PC-3 (cell line): ENCODE results near the gene PRKRIP1.

Source experiments
- CTCF ChIP-seq: fragments of 300-600 bp; sonication (generic); conservative IDR thresholded peaks from 2 replicates; pipeline ENCODE4 v1.5.1; 2017; ENCODE audit warnings: antibody characterized with exemption, low read depth, mild to moderate bottlenecking, low read length
- EZH2 ChIP-seq: fragments of 300-600 bp; sonication (generic); IDR thresholded peaks from one replicate; pipeline ENCODE4 v1.6.1; 2017; ENCODE audit warnings: antibody characterized with exemption, mild to moderate bottlenecking, low read length; ENCODE audit not compliant: unreplicated experiment
- EZH2phosphoT487 ChIP-seq: fragments of 300-600 bp; sonication (generic); IDR thresholded peaks from 2 replicates; pipeline ENCODE4 v1.6.1; 2018; ENCODE audit warnings: mild to moderate bottlenecking, antibody characterized with exemption, low read length, borderline replicate concordance

GRCh38 chr7:102453319-102453718, 57.2 kb downstream of the PRKRIP1 start:
- TF ChIP-seq CTCF, result no peak
- TF ChIP-seq EZH2, result no peak
- TF ChIP-seq EZH2phosphoT487, result no peak
